Measurements from ENCODE around the gene GPC3.

The GPC3 gene

GRCh38 chrX:133929836-133930464, 55.4 kb downstream of the GPC3 start:
- Histone ChIP-seq H3K9me3 (no peaks in the 10 kb centered on the region), H3K27me3 (no peaks in the 10 kb centered on the region), H3K4me3 (no peak overlapping the region), H3K27ac (no peak overlapping the region), H3K36me3 (no peaks in the 10 kb centered on the region), H3K4me1 (no peaks in the 10 kb centered on the region)
- DNase-seq, result no peak
- intact Hi-C loops (cut with DNase I; ENCODE audit: low total_unique reads), result no loop called here
- no peak for TF ChIP-seq CTCF (IDR thresholded peaks at IDR 0.05)

- DNase-seq, result no peak
- intact Hi-C loops (cut with DNase I; ENCODE audit: low total_unique reads), result no loop called here
- no peaks in the 10 kb centered on the region for H3K9me3 ChIP-seq
- H3K4me1 ChIP-seq, result no peaks in the 10 kb centered on the region
- H3K36me3 ChIP-seq, result no peaks in the 10 kb centered on the region
- no peak overlapping the region for H3K4me3 ChIP-seq
- no peak overlapping the region for H3K27ac ChIP-seq
- no peaks in the 10 kb centered on the region for H3K27me3 ChIP-seq
- TF ChIP-seq CTCF (IDR thresholded peaks at IDR 0.05), result no peak
These were observed 57.0 kb downstream of the GPC3 start for GRCh38 chrX:133928365-133928764.

DNA sequence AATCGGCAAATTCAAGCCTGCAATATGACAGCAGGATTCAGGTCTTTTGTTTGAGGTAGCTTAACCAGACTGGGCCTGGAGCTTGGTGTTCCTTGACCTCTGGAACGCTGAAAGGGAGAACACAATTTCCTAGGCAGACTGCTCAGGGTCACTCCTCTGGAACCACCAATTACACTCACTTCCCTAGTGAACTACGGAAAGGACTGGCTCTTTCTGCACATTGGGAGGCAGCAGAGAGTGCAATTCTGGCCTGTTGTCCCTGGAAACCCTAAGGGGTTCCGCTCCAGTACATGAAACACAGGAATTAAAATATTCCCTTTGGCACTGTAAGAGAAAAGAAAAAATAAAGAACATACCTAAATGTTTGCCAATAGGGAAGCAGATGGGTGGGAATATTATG, 58.6 kb downstream of the GPC3 start:
- TF ChIP-seq CTCF (IDR thresholded peaks at IDR 0.05), result no peak
- intact Hi-C loops (cut with DNase I; ENCODE audit: low total_unique reads), result no loop called here
- no peak overlapping the region for H3K27ac ChIP-seq
- H3K4me1 ChIP-seq, result no peaks in the 10 kb centered on the region
- DNase-seq, result no peak
- no peaks in the 10 kb centered on the region for H3K36me3 ChIP-seq
- no peak overlapping the region for H3K4me3 ChIP-seq
- no peaks in the 10 kb centered on the region for H3K9me3 ChIP-seq
- H3K27me3 ChIP-seq, result no peaks in the 10 kb centered on the region

DNA sequence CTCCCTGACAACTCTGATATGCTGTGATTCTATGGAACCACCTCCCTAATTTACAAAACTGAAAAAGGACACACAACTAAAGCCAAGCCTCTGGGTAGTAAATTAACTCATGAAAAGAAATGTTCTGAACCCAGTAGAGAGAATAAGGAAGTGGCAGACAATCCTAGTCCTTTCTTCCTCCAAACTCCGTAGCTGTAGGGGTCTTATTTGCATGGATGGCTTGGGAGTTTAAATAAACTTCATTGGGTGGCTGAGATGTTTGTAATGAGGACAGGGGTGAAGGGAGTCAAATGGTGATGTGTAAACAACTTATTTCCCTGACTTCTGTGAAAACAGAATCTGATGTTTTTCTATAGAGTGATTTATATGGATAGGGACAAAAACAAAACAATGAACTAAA, 59.3 kb downstream of the GPC3 start:
- no peaks in the 10 kb centered on the region for H3K9me3 ChIP-seq
- H3K36me3 ChIP-seq, result no peaks in the 10 kb centered on the region
- intact Hi-C loops (cut with DNase I; ENCODE audit: low total_unique reads), result no loop called here
- H3K4me1 ChIP-seq, result no peaks in the 10 kb centered on the region
- DNase-seq, result no peak
- H3K27ac ChIP-seq, result no peak overlapping the region
- H3K4me3 ChIP-seq, result no peak overlapping the region
- H3K27me3 ChIP-seq, result no peaks in the 10 kb centered on the region
- no peak for TF ChIP-seq CTCF (IDR thresholded peaks at IDR 0.05)

DNA sequence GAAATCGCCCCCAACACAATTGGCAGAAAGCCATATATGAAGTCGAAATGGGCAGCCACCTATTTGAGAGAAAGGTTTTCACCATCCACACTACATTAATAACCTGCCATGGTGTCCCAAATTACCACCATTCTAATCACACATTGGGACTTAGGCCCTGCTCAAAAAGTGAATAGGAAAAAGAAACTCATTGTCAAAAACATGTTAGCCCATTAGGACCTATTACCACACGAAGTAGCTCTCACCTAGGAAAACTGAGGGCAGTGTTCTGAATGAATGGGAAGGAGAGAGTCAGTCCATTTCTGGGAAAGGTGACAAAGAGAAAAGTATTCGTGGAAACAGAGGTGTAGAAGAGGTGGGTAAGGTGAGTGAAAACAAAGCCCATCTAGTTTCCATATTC, 60.8 kb downstream of the GPC3 start:
- no peak overlapping the region for H3K4me3 ChIP-seq
- H3K9me3 ChIP-seq, result no peaks in the 10 kb centered on the region
- H3K4me1 ChIP-seq, result no peaks in the 10 kb centered on the region
- TF ChIP-seq CTCF (IDR thresholded peaks at IDR 0.05), result no peak
- no peaks in the 10 kb centered on the region for H3K36me3 ChIP-seq
- intact Hi-C loops (cut with DNase I; ENCODE audit: low total_unique reads), result no loop called here
- no peaks in the 10 kb centered on the region for H3K27me3 ChIP-seq
- H3K27ac ChIP-seq, result no peak overlapping the region
- DNase-seq, result no peak

DNA sequence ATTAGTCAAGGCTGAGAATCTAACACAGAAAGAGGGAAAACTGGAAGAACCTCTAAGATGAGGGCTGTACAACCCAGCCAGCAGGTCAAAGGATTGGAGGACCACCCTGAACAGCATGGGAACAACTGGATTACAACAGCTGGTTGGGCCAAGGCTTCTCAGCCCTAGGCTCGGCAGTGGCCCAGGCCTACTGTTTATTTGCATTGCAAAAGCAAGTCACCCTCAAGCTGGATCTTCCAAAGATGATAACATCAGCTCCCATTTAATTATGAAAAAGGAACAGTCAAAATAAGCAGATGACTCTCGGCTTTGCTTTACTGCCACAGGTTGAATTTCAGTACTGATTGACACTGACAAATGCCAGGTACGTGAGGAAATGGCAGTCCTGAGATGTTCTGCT, 61.8 kb downstream of the GPC3 start:
- Histone ChIP-seq H3K4me3 (no peak overlapping the region), H3K27ac (no peak overlapping the region), H3K27me3 (no peaks in the 10 kb centered on the region), H3K4me1 (no peaks in the 10 kb centered on the region), H3K36me3 (no peaks in the 10 kb centered on the region), H3K9me3 (no peaks in the 10 kb centered on the region)
- no peak for DNase-seq
- intact Hi-C loops (cut with DNase I; ENCODE audit: low total_unique reads), result no loop called here
- no peak for TF ChIP-seq CTCF (IDR thresholded peaks at IDR 0.05)
